T-cell (primary cell): ENCODE results near the gene SPTBN1. TPM values are rescaled to one million over a fixed set of nuclear protein-coding genes. Genes with fewer than 3 reads are reported as not detected.
A peak's percentile ranks its signal among the peaks of the same experiment; 100 is the strongest.

Experiments
- ATAC-seq, 4 experiments: fragments of 200-7000 bp in 3 of 4; fragments of 150-1000 bp in 1 of 4; cut with Tn5 transposase; replicated peaks in 1 of 4; 1 replicate in 3 of 4; 2 replicates in 1 of 4; pipeline ENCODE4 v1.10.0; 2021; ENCODE audit warnings: moderate library complexity in 3 of 4, mild to moderate bottlenecking in 2 of 4, moderate number of reproducible peaks in 1 of 4
- CTCF ChIA-PET, 2 donors: fragments of 300-600 bp; sonication (Branson Sonifier 250); formaldehyde crosslinking; loops; one replicate each; lab custom pipeline; 2022; ENCODE audit warnings: antibody characterized with exemption in 2 of 2; lab: Charles Lee
- POLR2A ChIA-PET, 2 donors: fragments of 300-600 bp; sonication (Branson Sonifier 250); formaldehyde crosslinking; loops; one replicate each; lab custom pipeline; 2022; ENCODE audit warnings: antibody characterized with exemption in 2 of 2; lab: Charles Lee
- DNase-seq, 35 experiments: peaks; one replicate each; pipeline versions ENCODE4 v3.0.0 to v3.0.0-alpha.2; 2013 to 2023
- H3K27ac ChIP-seq: one replicate; pipeline ENCODE4 v1.5.1; 2013; ENCODE audit warnings: low read length
- H3K27me3 ChIP-seq, 2 experiments: replicated peaks in 1 of 2; 1 replicate in 1 of 2; 2 replicates in 1 of 2; pipeline versions ENCODE4 v1.6.1 to v1.7.0; 2013; ENCODE audit warnings: low read length in 1 of 2, mixed read lengths in 1 of 2; ENCODE audit not compliant: control insufficient read depth in 2 of 2, insufficient read depth in 2 of 2; ENCODE audit errors: extremely low read depth in 1 of 2
- H3K36me3 ChIP-seq, 2 donors: 1 replicate in 1 of 2; 2 replicates in 1 of 2; pipeline versions ENCODE4 v1.6.1 to v1.7.0; 2013; ENCODE audit warnings: low read length in 1 of 2; ENCODE audit not compliant: control insufficient read depth in 2 of 2, insufficient read depth in 1 of 2; ENCODE audit errors: extremely low read depth in 1 of 2
- H3K4me1 ChIP-seq, 2 experiments: 1 replicate in 1 of 2; 2 replicates in 1 of 2; pipeline versions ENCODE4 v1.6.1 to v1.7.0; 2013; ENCODE audit warnings: low read length in 2 of 2, mixed read lengths in 1 of 2; ENCODE audit not compliant: insufficient read depth in 2 of 2, control insufficient read depth in 1 of 2; ENCODE audit errors: extremely low read depth in 1 of 2
- H3K4me3 ChIP-seq, 2 donors: 1 replicate in 1 of 2; 2 replicates in 1 of 2; pipeline versions ENCODE4 v1.5.1 to v1.7.0; 2013; ENCODE audit warnings: mild to moderate bottlenecking in 2 of 2, low read length in 1 of 2, moderate library complexity in 1 of 2; ENCODE audit not compliant: control insufficient read depth in 1 of 2; ENCODE audit errors: extremely low read depth in 1 of 2
- H3K9me3 ChIP-seq: 2 replicates; pipeline ENCODE4 v1.7.0; 2013
- H3K27ac Mint-ChIP-seq, 2 donors: one replicate each; pipeline ENCODE4 v1.8.0; 2020 to 2021; ENCODE audit warnings: mild to moderate bottlenecking in 2 of 2, mixed read lengths in 2 of 2
- H3K27me3 Mint-ChIP-seq, 2 donors: one replicate each; pipeline ENCODE4 v1.8.0; 2021 to 2022; ENCODE audit warnings: mixed read lengths in 2 of 2
- H3K36me3 Mint-ChIP-seq: one replicate; pipeline ENCODE4 v1.8.0; 2021; ENCODE audit warnings: mixed read lengths
- H3K4me1 Mint-ChIP-seq, 3 donors: one replicate each; pipeline ENCODE4 v1.8.0; 2020 to 2022; ENCODE audit warnings: mixed read lengths in 3 of 3, mild to moderate bottlenecking in 1 of 3
- H3K4me3 Mint-ChIP-seq, 3 donors: one replicate each; pipeline ENCODE4 v1.8.0; 2020 to 2022; ENCODE audit warnings: mild to moderate bottlenecking in 3 of 3, mixed read lengths in 3 of 3, moderate library complexity in 3 of 3
- H3K9me3 Mint-ChIP-seq, 3 donors: one replicate each; pipeline ENCODE4 v1.8.0; 2020 to 2022; ENCODE audit warnings: mixed read lengths in 3 of 3
- WGBS: methylation state at CpG from one replicate; pipeline ENCODE4 v1.1.5; 2013; ENCODE audit warnings: missing lambda C conversion rate; ENCODE audit not compliant: insufficient coverage; 5-methylcytosine and 5-hydroxymethylcytosine counted together
- total RNA-seq, 35 experiments: library from RNA in 6 of 35; stranded (reverse) in 6 of 35; fragments of 120-200 nt in 1 of 35; gene quantifications; one replicate each; pipeline versions ENCODE4 v1.2.1 to v1.2.4 and lab custom pipeline; 2013 to 2026

The SPTBN1 gene
- total RNA-seq, 5 donors from 2014 or later (not counting 1 experiment from before 2014, with no cell fraction given) = 129 to 222 (median 139) TPM

DNA sequence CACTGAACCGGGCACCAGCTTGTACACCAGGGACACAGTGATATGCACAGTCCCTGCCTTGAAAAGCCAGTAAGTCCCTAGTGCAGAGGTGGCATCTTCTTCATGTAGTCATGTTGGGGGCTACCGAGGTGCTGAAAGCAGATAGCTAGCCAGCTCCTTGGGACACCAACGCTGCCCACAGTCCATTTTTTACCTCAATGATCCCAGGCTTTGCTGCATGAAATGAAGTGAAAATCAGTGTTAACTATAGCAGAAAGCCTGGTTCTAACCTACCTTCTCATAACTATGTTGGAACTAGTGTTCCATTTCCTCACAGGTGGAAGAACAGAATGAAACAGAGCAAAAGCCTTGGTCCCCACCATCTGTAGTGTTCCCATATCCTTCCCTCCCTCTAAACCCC, 200.7 kb downstream of the SPTBN1 start:
- H3K4me1 Mint-ChIP-seq = peaks cover 0 to 5% (median 5%) of the 10 kb centered on the region in 3 donors
- H3K9me3 Mint-ChIP-seq = no peaks in the 10 kb centered on the region
- H3K27ac Mint-ChIP-seq = no peak overlapping the region
- Histone ChIP-seq H3K27me3 (no peaks in the 10 kb centered on the region), H3K4me3 (no peak overlapping the region), H3K27ac (no peak overlapping the region), H3K4me1 (no peaks in the 10 kb centered on the region), H3K9me3 (no peaks in the 10 kb centered on the region), H3K36me3 (peaks cover 11 to 99% of the 10 kb centered on the region in 2 donors)
- CTCF ChIA-PET = interaction anchor here (0.6 to 1.1 kb wide), 3 partner anchors 9 to 98 kb away, joined by 3 to 4 read pairs (median 4); no protein-coding TSS in a partner anchor
- WGBS = 100% methylated on average over 1 of the region's 3 CpGs
- ATAC-seq (no peak), DNase-seq (no peak)
- POLR2A ChIA-PET = no interaction called here
- no peak overlapping the region for H3K4me3 Mint-ChIP-seq
- H3K36me3 Mint-ChIP-seq = peaks cover 74% of the 10 kb centered on the region
- no peaks in the 10 kb centered on the region for H3K27me3 Mint-ChIP-seq

DNA sequence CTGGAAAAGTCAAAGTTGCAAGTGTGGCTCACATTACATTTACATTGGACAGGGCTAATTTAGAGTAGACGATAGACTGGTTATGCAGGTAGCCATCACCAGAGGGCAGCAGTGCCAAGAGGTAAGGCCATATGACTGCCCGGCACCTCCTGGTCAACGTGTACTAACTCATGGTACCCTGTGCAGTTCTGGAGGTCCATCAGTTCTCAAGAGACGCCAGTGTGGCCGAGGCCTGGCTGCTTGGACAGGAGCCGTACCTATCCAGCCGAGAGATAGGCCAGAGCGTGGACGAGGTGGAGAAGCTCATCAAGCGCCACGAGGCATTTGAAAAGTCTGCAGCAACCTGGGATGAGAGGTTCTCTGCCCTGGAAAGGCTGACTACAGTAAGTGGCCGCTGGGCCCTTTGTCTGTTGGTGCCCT, 201.5 kb downstream of the SPTBN1 start:
- ChIA-PET CTCF (interaction anchor here (0.6 to 1.1 kb wide), 5 partner anchors 8 to 510 kb away, joined by 3 to 6 read pairs (median 4); no protein-coding TSS in a partner anchor), POLR2A (no interaction called here)
- no peaks in the 10 kb centered on the region for H3K27me3 ChIP-seq
- no peak overlapping the region for H3K27ac ChIP-seq
- H3K4me3 ChIP-seq = no peak overlapping the region
- Mint-ChIP-seq H3K4me1 (peaks cover 0 to 2% (median under 1%) of the 10 kb centered on the region in 3 donors), H3K36me3 (peaks cover 77% of the 10 kb centered on the region), H3K27ac (peak overlapping the region; percentile 59 to 65), H3K27me3 (no peaks in the 10 kb centered on the region), H3K9me3 (no peaks in the 10 kb centered on the region), H3K4me3 (no peak overlapping the region)
- WGBS = 98% methylated on average over 11 of the region's 12 CpGs
- peak in 1 of 4 experiments; percentile 51 for ATAC-seq
- peaks cover 16 to 100% of the 10 kb centered on the region in 2 donors for H3K36me3 ChIP-seq
- H3K9me3 ChIP-seq = no peaks in the 10 kb centered on the region
- DNase-seq = peak in 10 of 35 experiments; percentile 8 to 41 (median 14)
- H3K4me1 ChIP-seq = no peaks in the 10 kb centered on the region

DNA sequence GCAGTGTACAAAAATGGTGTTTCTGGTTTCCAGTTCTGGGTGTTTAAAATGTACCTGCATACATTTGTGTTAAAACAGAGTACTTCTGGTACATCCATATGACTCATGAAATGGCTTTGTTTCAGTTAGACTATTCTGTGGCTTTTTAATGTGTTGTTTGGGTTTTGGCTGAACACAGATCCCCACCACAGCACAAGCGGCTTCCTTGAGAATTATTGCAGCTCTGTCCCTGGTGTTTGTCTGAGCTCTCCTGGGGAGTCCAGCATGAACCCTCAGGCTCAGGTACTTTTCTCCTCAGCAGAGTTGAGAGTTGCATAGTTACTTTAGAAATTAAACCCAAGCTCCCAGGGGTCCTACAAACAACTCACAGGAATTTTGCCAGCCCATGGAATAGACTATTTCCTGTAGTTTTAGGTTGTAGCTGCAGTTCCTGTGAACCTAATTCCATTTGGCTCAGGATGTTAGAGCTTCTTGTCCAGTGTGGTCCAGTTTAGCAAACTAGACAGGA, 202.5 kb downstream of the SPTBN1 start:
- Mint-ChIP-seq H3K9me3 (no peaks in the 10 kb centered on the region), H3K4me1 (no peaks in the 10 kb centered on the region), H3K27ac (peak overlapping the region; percentile 25 to 43), H3K4me3 (no peak overlapping the region), H3K27me3 (no peaks in the 10 kb centered on the region), H3K36me3 (peaks cover 77% of the 10 kb centered on the region)
- Histone ChIP-seq H3K9me3 (no peaks in the 10 kb centered on the region), H3K27me3 (no peaks in the 10 kb centered on the region), H3K27ac (no peak overlapping the region), H3K4me1 (no peaks in the 10 kb centered on the region), H3K36me3 (peaks cover 13 to 100% of the 10 kb centered on the region in 2 donors), H3K4me3 (no peak overlapping the region)
- CTCF ChIA-PET = interaction anchor here (1.1 to 1.8 kb wide), 2 partner anchors 46 to 552 kb away, joined by 4 to 5 read pairs; no protein-coding TSS in a partner anchor
- POLR2A ChIA-PET = no interaction called here
- ATAC-seq (no peak), DNase-seq (no peak)
- no CpG with 5 or more reads among the region's 1 CpG for WGBS

DNA sequence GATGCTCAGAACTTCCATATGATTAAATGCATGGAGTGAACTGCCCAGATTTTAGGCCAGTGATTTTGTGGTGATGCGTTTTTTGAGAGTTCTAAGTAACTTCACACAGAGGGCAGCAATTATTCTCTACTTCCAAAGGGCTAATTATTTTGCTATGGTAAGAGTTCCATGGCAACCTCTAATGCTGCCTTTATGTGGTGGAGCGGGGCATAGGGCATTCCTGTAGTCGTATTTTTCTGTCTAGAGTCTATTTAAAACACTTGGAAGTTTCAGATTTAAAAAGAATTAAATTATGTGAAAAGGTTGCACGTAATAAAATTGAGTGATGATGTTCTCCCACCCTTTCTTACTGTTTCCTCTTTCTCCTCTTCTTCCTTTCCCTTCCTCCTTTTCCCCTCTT, 203.4 kb downstream of the SPTBN1 start:
- Histone ChIP-seq H3K9me3 (no peaks in the 10 kb centered on the region), H3K36me3 (peaks cover 19 to 100% of the 10 kb centered on the region in 2 donors), H3K27ac (no peak overlapping the region), H3K4me3 (no peak overlapping the region), H3K4me1 (no peaks in the 10 kb centered on the region), H3K27me3 (no peaks in the 10 kb centered on the region)
- no peaks in the 10 kb centered on the region for H3K9me3 Mint-ChIP-seq
- no peaks in the 10 kb centered on the region for H3K4me1 Mint-ChIP-seq
- no peaks in the 10 kb centered on the region for H3K27me3 Mint-ChIP-seq
- ATAC-seq (no peak), DNase-seq (no peak)
- CTCF ChIA-PET = interaction anchor here in 1 of 2 donors (1.8 kb wide), 1 partner anchor 553 kb away, joined by 4 read pairs; no protein-coding TSS in a partner anchor
- no peak overlapping the region for H3K4me3 Mint-ChIP-seq
- POLR2A ChIA-PET = no interaction called here
- WGBS = no CpG with 5 or more reads among the region's 4 CpGs
- peak overlapping the region in 1 of 2 donors; percentile 44 for H3K27ac Mint-ChIP-seq
- H3K36me3 Mint-ChIP-seq = peaks cover 82% of the 10 kb centered on the region

DNA sequence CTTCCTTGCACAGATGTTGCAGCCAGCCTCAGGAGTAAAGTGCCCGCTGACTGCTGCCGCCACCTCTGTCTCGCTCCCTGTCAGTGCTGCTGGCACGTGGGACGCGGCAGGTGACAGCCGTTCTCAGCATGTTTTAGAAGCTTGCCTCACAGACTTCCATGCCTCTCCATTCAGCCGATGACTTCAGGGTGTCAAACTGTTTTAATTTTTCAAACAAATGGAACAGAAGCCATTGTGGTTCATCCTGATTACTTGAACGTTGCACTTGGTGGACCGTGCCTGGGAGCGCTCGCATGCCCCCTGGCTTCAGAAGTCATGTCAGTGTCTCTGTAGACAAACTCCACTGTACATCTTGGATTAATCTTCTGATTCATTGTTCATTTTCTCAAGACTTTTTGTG, 204.6 kb downstream of the SPTBN1 start:
- no peak for DNase-seq
- Mint-ChIP-seq H3K36me3 (peaks cover 81% of the 10 kb centered on the region), H3K4me1 (peaks cover 4 to 5% (median 4%) of the 10 kb centered on the region in 3 donors), H3K27ac (no peak overlapping the region), H3K4me3 (no peak overlapping the region), H3K27me3 (no peaks in the 10 kb centered on the region), H3K9me3 (no peaks in the 10 kb centered on the region)
- Histone ChIP-seq H3K27me3 (no peaks in the 10 kb centered on the region), H3K4me3 (no peak overlapping the region), H3K9me3 (no peaks in the 10 kb centered on the region), H3K4me1 (no peaks in the 10 kb centered on the region), H3K36me3 (peaks cover 15 to 100% of the 10 kb centered on the region in 2 donors), H3K27ac (no peak overlapping the region)
- 97% methylated on average over 8 of the region's 12 CpGs for WGBS
- no peak for ATAC-seq
- CTCF ChIA-PET = no interaction called here
- POLR2A ChIA-PET = no interaction called here

DNA sequence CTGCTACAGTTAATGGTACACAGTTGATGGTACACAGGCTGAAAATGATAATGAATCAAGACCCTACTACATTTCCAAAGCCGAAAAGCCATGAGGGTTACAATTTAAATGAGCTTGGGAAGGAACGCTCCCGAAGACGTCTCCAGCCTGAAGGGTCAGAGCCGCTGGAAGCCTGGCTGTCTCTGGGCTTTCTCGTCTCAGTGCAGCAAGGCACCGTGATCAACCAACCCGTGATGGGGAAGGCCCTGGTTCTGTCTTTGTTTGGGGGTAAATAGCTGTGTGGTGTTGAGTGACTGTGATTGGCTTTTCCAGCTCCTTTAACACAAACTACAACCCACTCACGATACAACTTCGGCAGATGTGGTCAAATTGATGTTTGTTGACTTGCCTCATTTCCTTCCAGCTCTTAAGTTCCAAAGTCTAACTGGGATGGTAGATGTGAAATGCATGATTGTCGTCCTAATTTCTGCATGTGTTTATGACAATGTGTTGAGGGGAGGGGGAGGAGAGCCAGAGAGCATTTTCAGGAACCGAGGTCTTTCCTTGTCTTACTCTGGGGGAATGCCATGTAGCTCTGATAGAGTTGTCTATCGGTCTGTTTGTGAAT, 207.4 kb downstream of the SPTBN1 start:
- H3K9me3 Mint-ChIP-seq = no peaks in the 10 kb centered on the region
- Histone ChIP-seq H3K4me1 (no peaks in the 10 kb centered on the region), H3K27me3 (no peaks in the 10 kb centered on the region), H3K36me3 (peaks cover 18 to 100% of the 10 kb centered on the region in 2 donors), H3K4me3 (no peak overlapping the region), H3K27ac (no peak overlapping the region), H3K9me3 (no peaks in the 10 kb centered on the region)
- no peak for ATAC-seq
- DNase-seq = no peak
- ChIA-PET CTCF (interaction anchor here (0.5 to 0.9 kb wide), 4 partner anchors 41 to 737 kb away, joined by 3 read pairs; no protein-coding TSS in a partner anchor), POLR2A (no interaction called here)
- H3K36me3 Mint-ChIP-seq = peaks cover 87% of the 10 kb centered on the region
- H3K27ac Mint-ChIP-seq = no peak overlapping the region
- peaks cover 6 to 12% (median 11%) of the 10 kb centered on the region in 3 donors for H3K4me1 Mint-ChIP-seq
- no peaks in the 10 kb centered on the region for H3K27me3 Mint-ChIP-seq
- no peak overlapping the region for H3K4me3 Mint-ChIP-seq
- 90% methylated on average over 7 of the region's 13 CpGs for WGBS
